ENCODE measurements around the gene PACSIN2. TPM values are rescaled to one million over a fixed set of nuclear protein-coding genes. Genes with fewer than 3 reads are reported as not detected.
"Not testable (repeated sequence)": the region's sequence is repeated elsewhere in the genome, so short reads cannot be mapped to it uniquely, and the experiment has no call there.

PACSIN2 gene
- total RNA-seq, 1 donor from 2014 or later = 95.5 TPM

DNA sequence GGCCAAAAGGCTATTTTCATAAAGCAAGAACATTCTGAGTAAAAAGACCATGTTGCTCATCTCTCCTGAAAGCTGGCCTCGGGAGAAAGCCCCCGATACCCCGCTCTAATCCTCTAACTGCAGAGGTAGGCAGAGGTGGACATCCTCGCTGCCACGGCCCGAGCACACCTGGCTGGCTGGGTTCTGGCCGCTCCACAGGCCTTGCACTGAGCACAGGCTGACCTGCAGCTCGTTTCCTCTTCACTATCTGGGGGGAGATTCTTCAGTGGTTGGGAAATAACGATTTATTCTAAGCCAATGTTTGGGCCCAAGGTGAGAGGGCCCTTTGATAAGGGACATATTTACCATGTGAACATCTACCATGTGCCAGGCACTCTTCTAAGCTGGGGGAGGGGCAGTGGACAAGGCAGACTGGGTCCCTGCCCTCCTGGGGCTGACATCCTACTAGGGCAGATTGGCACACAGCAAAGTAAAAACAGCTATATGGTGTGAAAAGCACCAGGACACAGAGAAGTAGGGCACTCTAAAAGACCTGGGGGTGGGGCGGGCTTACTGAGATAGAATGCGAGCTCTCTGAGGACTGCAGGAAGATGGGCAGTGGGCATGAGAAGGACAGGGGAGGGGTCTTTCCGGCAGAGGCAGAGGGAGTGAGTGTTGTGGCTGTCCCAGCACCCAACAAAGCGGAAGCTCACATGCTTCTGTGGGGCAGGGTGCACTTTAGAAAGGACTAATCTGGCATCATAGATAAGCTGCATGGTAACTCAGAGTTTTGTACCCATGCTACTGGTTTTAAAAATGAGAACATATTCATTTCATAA is 92.4 kb downstream of the PACSIN2 start:
- no peak for DNase-seq (ENCODE audit: low spot score in 2 of 2)
- no peaks in the 10 kb centered on the region for H3K36me3 ChIP-seq
- H3K27me3 ChIP-seq = no peaks in the 10 kb centered on the region
- H3K27ac ChIP-seq = peak overlapping the region; percentile 64 to 79
- TF ChIP-seq, protein P1, sequence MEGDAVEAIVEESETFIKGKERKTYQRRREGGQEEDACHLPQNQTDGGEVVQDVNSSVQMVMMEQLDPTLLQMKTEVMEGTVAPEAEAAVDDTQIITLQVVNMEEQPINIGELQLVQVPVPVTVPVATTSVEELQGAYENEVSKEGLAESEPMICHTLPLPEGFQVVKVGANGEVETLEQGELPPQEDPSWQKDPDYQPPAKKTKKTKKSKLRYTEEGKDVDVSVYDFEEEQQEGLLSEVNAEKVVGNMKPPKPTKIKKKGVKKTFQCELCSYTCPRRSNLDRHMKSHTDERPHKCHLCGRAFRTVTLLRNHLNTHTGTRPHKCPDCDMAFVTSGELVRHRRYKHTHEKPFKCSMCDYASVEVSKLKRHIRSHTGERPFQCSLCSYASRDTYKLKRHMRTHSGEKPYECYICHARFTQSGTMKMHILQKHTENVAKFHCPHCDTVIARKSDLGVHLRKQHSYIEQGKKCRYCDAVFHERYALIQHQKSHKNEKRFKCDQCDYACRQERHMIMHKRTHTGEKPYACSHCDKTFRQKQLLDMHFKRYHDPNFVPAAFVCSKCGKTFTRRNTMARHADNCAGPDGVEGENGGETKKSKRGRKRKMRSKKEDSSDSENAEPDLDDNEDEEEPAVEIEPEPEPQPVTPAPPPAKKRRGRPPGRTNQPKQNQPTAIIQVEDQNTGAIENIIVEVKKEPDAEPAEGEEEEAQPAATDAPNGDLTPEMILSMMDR (IDR thresholded peaks at IDR 0.05) = no peak
- no peak overlapping the region for H3K4me3 ChIP-seq
- H3K9me3 ChIP-seq = no peaks in the 10 kb centered on the region
- H3K4me1 ChIP-seq = peaks cover 23 to 70% of the 10 kb centered on the region in 2 donors
- intact Hi-C loops (cut with DNase I) = no loop called here

DNA sequence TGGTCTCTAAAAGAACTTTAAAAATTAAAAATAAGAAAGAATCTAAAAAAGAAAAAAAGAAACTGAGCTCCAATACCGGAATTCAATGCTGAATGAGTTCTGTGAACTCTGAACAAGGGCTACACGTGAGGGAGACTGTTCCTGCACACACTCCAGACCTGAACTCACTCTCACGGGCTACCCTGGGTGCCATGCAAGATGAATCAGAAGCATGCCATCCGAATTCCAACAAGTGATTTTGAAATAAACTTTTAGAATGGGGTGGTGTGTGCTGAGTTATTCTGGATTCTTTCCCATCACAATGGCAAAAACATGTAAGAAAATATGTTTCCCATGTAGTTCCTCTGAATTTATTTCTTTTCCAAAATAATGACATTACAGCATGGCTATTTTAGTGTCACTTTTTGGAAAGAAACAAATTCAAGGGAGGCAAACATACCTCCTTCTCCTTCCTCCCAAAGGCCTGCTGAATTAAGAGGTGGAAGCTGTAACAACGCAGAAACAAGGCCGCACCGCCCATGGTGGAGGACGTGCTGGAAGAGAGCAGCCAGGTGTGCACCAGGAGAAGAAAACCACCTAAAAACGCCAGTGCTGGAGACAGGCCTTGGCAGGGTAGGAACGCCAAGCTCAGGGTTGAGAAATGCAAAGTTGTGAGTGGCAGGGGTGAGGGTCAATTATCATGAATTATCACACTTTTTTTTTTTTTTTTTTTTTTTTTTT is 94.7 kb downstream of the PACSIN2 start:
- Histone ChIP-seq H3K4me3 (no peak overlapping the region), H3K9me3 (no peaks in the 10 kb centered on the region), H3K36me3 (no peaks in the 10 kb centered on the region), H3K4me1 (peaks cover 11 to 47% of the 10 kb centered on the region in 2 donors), H3K27ac (peak overlapping the region; percentile 67 to 82), H3K27me3 (no peaks in the 10 kb centered on the region)
- intact Hi-C loops (cut with DNase I) = loop anchor here (1.0 to 2.0 kb wide), 2 partner anchors 13 to 95 kb away; partner anchors contain the start of gene PACSIN2
- TF ChIP-seq, protein P1 (IDR thresholded peaks at IDR 0.05) = no peak
- peak in 1 of 2 donors; percentile 84 for DNase-seq (ENCODE audit: low spot score in 2 of 2)

DNA sequence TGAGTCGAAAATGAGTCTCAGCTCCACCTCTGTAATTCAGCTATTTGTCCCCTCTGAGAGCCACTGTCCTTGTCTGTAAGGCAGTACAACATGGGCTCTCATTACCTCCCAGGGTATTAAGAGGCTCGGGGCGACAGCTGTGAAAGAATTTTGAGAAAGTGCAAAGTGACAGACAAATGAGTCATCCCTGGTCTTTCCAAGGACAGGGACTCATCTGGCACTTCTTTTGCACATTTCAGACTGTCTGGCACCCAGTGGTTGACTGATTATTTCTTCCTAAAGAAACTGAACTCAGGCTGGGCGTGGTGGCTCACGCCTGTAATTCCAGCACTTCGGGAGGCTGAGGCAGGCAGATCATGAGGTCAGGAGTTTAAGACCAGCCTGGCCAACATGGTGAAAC is 95.8 kb downstream of the PACSIN2 start:
- intact Hi-C loops (cut with DNase I) = no loop called here
- peaks cover 9 to 37% of the 10 kb centered on the region in 2 donors for H3K4me1 ChIP-seq
- TF ChIP-seq, protein P1 (IDR thresholded peaks at IDR 0.05) = no peak
- H3K4me3 ChIP-seq = no peak overlapping the region
- no peaks in the 10 kb centered on the region for H3K9me3 ChIP-seq
- DNase-seq (ENCODE audit: low spot score in 2 of 2) = no peak
- H3K27me3 ChIP-seq = no peaks in the 10 kb centered on the region
- no peaks in the 10 kb centered on the region for H3K36me3 ChIP-seq
- H3K27ac ChIP-seq = peak overlapping the region; percentile 67 to 82

DNA sequence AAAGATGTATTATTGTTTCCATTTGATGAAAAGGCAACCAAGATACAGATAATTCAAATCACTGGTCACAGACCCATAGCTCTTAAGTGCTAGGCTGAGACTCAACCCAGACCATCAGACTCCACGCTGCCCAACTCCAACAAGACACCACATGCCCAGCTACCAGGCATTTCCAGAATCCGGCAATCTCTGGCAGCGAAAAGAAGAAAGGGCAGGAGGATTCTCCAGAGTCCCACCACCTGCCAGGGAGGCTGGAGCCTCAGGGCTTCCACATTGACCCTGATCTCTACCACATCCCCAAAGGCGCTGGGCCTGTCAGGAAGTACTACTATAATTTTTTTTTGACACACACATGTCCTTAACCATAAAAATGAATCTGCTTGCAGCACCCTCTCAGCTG is 96.4 kb downstream of the PACSIN2 start:
- peaks cover 9 to 35% of the 10 kb centered on the region in 2 donors for H3K4me1 ChIP-seq
- intact Hi-C loops (cut with DNase I) = no loop called here
- H3K27ac ChIP-seq = peak overlapping the region; percentile 67 to 82
- TF ChIP-seq, protein P1 (IDR thresholded peaks at IDR 0.05) = no peak
- no peaks in the 10 kb centered on the region for H3K36me3 ChIP-seq
- no peak overlapping the region for H3K4me3 ChIP-seq
- DNase-seq (ENCODE audit: low spot score in 2 of 2) = no peak
- H3K9me3 ChIP-seq = no peaks in the 10 kb centered on the region
- no peaks in the 10 kb centered on the region for H3K27me3 ChIP-seq

DNA sequence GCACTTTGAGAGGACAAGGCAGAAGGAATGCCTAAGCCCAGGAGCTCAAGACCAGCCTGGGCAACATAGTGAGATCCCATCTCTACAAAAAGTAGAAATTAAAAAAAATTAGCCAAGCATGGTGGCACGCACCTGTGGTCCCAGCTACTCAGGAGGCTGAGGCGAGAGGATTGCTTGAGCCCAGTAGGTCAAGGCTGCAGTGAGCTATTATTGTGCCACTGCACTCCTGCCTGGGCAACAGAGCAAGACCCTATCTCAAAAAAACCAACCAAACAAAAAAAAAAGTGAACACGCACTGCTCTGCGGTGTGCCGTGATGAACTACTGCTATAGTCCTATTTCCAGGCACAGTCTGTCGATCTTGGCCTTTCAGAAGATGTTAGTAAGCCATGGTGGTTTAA is 97.6 kb downstream of the PACSIN2 start:
- DNase-seq (ENCODE audit: low spot score in 2 of 2); intact Hi-C loops (cut with DNase I); H3K27me3 ChIP-seq; H3K36me3 ChIP-seq; H3K9me3 ChIP-seq; H3K4me3 ChIP-seq; H3K27ac ChIP-seq: not testable (repeated sequence)
- H3K4me1 ChIP-seq = peaks cover 9 to 28% of the 10 kb centered on the region in 2 donors

All from ascending aorta (tissue), 2 donors.